B cell (primary cell): Measurements from ENCODE around the gene BEND2. TPM values are rescaled to one million over a fixed set of nuclear protein-coding genes. Genes with fewer than 3 reads are reported as not detected.

Experiments used
- ATAC-seq: fragments of 200-7000 bp; cut with Tn5 transposase; one replicate; pipeline ENCODE4 v1.10.0; 2021; ENCODE audit warnings: low read depth, mild to moderate bottlenecking, moderate number of reproducible peaks, moderate library complexity
- CTCF ChIA-PET: fragments of 350-600 bp; sonication (Branson Sonifier 250); formaldehyde crosslinking; loops from one replicate; lab custom pipeline; 2021; ENCODE audit warnings: antibody characterized with exemption, inconsistent platforms; lab: Charles Lee
- POLR2A ChIA-PET: fragments of 350-600 bp; sonication (Branson Sonifier 250); formaldehyde crosslinking; loops from one replicate; lab custom pipeline; 2021; ENCODE audit warnings: antibody characterized with exemption; lab: Charles Lee
- DNase-seq: peaks from one replicate; pipeline ENCODE4 v3.0.0; 2013
- H2AFZ ChIP-seq: 2 replicates; pipeline ENCODE4 v1.6.1; 2012; ENCODE audit warnings: mild to moderate bottlenecking, low read depth, low read length; ENCODE audit not compliant: insufficient read depth, poor library complexity, severe bottlenecking
- H3K27ac ChIP-seq, 2 donors: 1 replicate in 1 of 2; 2 replicates in 1 of 2; pipeline ENCODE4 v1.5.1; 2012 to 2013; ENCODE audit warnings: low read length in 2 of 2, mild to moderate bottlenecking in 2 of 2, moderate library complexity in 1 of 2
- H3K27me3 ChIP-seq, 4 experiments: fragments of 200-600 bp in 1 of 4; sonication (generic) in 1 of 4; replicated peaks in 1 of 4; 1 replicate in 2 of 4; 2 replicates in 2 of 4; pipeline versions ENCODE4 v1.6.1 to v1.7.0; 2013 to 2016; ENCODE audit warnings: low read length in 3 of 4, mild to moderate bottlenecking in 2 of 4, mixed read lengths in 1 of 4, moderate library complexity in 1 of 4; ENCODE audit not compliant: insufficient read depth in 4 of 4, control insufficient read depth in 3 of 4; ENCODE audit errors: control extremely low read depth in 1 of 4
- H3K36me3 ChIP-seq, 2 experiments: replicated peaks in 1 of 2; 1 replicate in 1 of 2; 2 replicates in 1 of 2; pipeline versions ENCODE4 v1.6.1 to v1.7.1; 2013; ENCODE audit warnings: low read length in 1 of 2; ENCODE audit not compliant: insufficient read depth in 2 of 2, control insufficient read depth in 1 of 2; ENCODE audit errors: control extremely low read depth in 1 of 2, extremely low read depth in 1 of 2
- H3K4me1 ChIP-seq, 2 donors: fragments of 200-600 bp in 1 of 2; sonication (generic) in 1 of 2; 1 replicate in 1 of 2; 2 replicates in 1 of 2; pipeline versions ENCODE4 v1.5.1 to v1.6.1; 2013 to 2017; ENCODE audit warnings: low read length in 2 of 2; ENCODE audit not compliant: control insufficient read depth in 2 of 2, insufficient read depth in 2 of 2
- H3K4me2 ChIP-seq: replicated peaks from 2 replicates; pipeline ENCODE3; 2012; ENCODE audit warnings: mild to moderate bottlenecking, low read depth, low read length; ENCODE audit not compliant: poor library complexity, severe bottlenecking
- H3K4me3 ChIP-seq, 5 experiments: fragments of 200-600 bp in 1 of 5; sonication (generic) in 1 of 5; 1 replicate in 3 of 5; 2 replicates in 2 of 5; pipeline versions ENCODE4 v1.5.1 to v1.7.0; 2011 to 2016; ENCODE audit warnings: low read length in 4 of 5, mild to moderate bottlenecking in 4 of 5, low read depth in 2 of 5, control low read depth in 1 of 5, moderate library complexity in 1 of 5; ENCODE audit not compliant: insufficient read depth in 1 of 5; ENCODE audit errors: control extremely low read depth in 1 of 5, extremely low read depth in 1 of 5
- H3K79me2 ChIP-seq: fragments of 200-600 bp; sonication (generic); one replicate; pipeline ENCODE4 v1.6.0; 2016; ENCODE audit warnings: low read length; ENCODE audit not compliant: control insufficient read depth, insufficient read depth
- H3K9ac ChIP-seq: fragments of 200-600 bp; sonication (generic); 2 replicates; pipeline ENCODE4 v1.6.1; 2017; ENCODE audit warnings: mild to moderate bottlenecking, low read length, moderate library complexity
- H3K9me3 ChIP-seq, 3 donors: one replicate each; pipeline versions ENCODE4 v1.6.1 to v1.7.1; 2013; ENCODE audit warnings: low read length in 2 of 3; ENCODE audit not compliant: control insufficient read depth in 2 of 3, insufficient read depth in 1 of 3; ENCODE audit errors: control extremely low read depth in 1 of 3
- H4K20me1 ChIP-seq: 2 replicates; pipeline ENCODE4 v1.6.0; 2012; ENCODE audit warnings: mild to moderate bottlenecking, low read length; ENCODE audit not compliant: insufficient read depth, control insufficient read depth, poor library complexity, severe bottlenecking
- H3K27ac Mint-ChIP-seq: one replicate; pipeline ENCODE4 v1.8.0; 2021; ENCODE audit warnings: mixed read lengths
- H3K27me3 Mint-ChIP-seq: one replicate; pipeline ENCODE4 v1.8.0; 2021; ENCODE audit warnings: mixed read lengths
- H3K4me1 Mint-ChIP-seq: one replicate; pipeline ENCODE4 v1.8.0; 2021; ENCODE audit warnings: mixed read lengths
- H3K4me3 Mint-ChIP-seq: one replicate; pipeline ENCODE4 v1.8.0; 2021; ENCODE audit warnings: mixed read lengths
- H3K9me3 Mint-ChIP-seq: one replicate; pipeline ENCODE4 v1.8.0; 2022; ENCODE audit warnings: mixed read lengths; ENCODE audit not compliant: insufficient read depth
- CTCF ChIP-seq: fragments of 200-600 bp; IDR thresholded peaks from one replicate; pipeline ENCODE4 v1.8.0; 2022; ENCODE audit warnings: antibody characterized with exemption, mild to moderate bottlenecking
- EZH2 ChIP-seq: IDR thresholded peaks from 2 replicates; pipeline ENCODE4 v1.6.1; 2012; ENCODE audit warnings: borderline replicate concordance, low read depth, mild to moderate bottlenecking, moderate library complexity, low read length; ENCODE audit not compliant: insufficient read depth, poor library complexity, severe bottlenecking
- WGBS: methylation state at CpG from one replicate; pipeline ENCODE4 v1.1.5; 2013; ENCODE audit warnings: missing lambda C conversion rate; ENCODE audit not compliant: insufficient coverage; 5-methylcytosine and 5-hydroxymethylcytosine counted together
- intact Hi-C: fragments of 100-400 bp; cut with micrococcal nuclease; formaldehyde crosslinking; loops from one replicate; pipeline ENCODE4 v1.10.0; 2022
- polyA plus RNA-seq: library from polyadenylated mRNA; depleted of rRNA; stranded (reverse); fragments of >200 nt; gene quantifications from 2 replicates; pipeline ENCODE4 v1.2.3, GENCODE V29; 2012
- total RNA-seq, 2 donors: library from RNA; stranded (reverse); fragments of 120-200 nt in 1 of 2; gene quantifications; 1 replicate in 1 of 2; 2 replicates in 1 of 2; pipeline versions ENCODE4 v1.2.3 to v1.2.4, GENCODE V29; 2013 to 2022

The BEND2 gene
- total and polyA plus RNA-seq, 2 donors (not counting 1 experiment from before 2014, with no cell fraction given) = not detected

- Histone ChIP-seq H3K79me2 (no peaks in the 10 kb centered on the region), H3K36me3 (no peaks in the 10 kb centered on the region), H3K4me2 (no peak overlapping the region), H3K27me3 (no peaks in the 10 kb centered on the region), H2AFZ (no peak overlapping the region), H3K4me3 (no peak overlapping the region), H3K27ac (no peak overlapping the region), H3K9ac (no peak overlapping the region), H3K4me1 (no peaks in the 10 kb centered on the region), H4K20me1 (no peaks in the 10 kb centered on the region), H3K9me3 (no peaks in the 10 kb centered on the region)
- no peaks in the 10 kb centered on the region for H3K9me3 Mint-ChIP-seq
- no peak overlapping the region for H3K27ac Mint-ChIP-seq
- no peak for DNase-seq
- intact Hi-C loops = no loop called here
- H3K27me3 Mint-ChIP-seq = no peaks in the 10 kb centered on the region
- TF ChIP-seq CTCF = no peak
- ChIA-PET CTCF (no interaction called here), POLR2A (no interaction called here)
- no peak overlapping the region for H3K4me3 Mint-ChIP-seq
- whole genome bisulfite sequencing = no CpG with 5 or more reads among the region's 4 CpGs
- no peak for ATAC-seq
- no peaks in the 10 kb centered on the region for H3K4me1 Mint-ChIP-seq
These were observed 47.7 kb downstream of the BEND2 start for GRCh38 chrX:18172970-18173369.

GRCh38 chrX:18170910-18171309, 49.8 kb downstream of the BEND2 start:
- H3K4me1 Mint-ChIP-seq = no peaks in the 10 kb centered on the region

More at GRCh38 chrX:18170910-18171309, 49.8 kb downstream of the BEND2 start:
- Histone ChIP-seq H3K27me3 (no peaks in the 10 kb centered on the region), H3K4me1 (no peaks in the 10 kb centered on the region), H2AFZ (no peak overlapping the region), H3K36me3 (no peaks in the 10 kb centered on the region), H4K20me1 (no peaks in the 10 kb centered on the region), H3K27ac (no peak overlapping the region), H3K79me2 (no peaks in the 10 kb centered on the region), H3K9ac (no peak overlapping the region), H3K9me3 (no peaks in the 10 kb centered on the region), H3K4me2 (no peak overlapping the region), H3K4me3 (no peak overlapping the region)
- no peak overlapping the region for H3K27ac Mint-ChIP-seq
- CTCF ChIA-PET = no interaction called here
- TF ChIP-seq EZH2 = no peak
- no peak for TF ChIP-seq CTCF
- 100% methylated on average over 1 of the region's 6 CpGs for WGBS
- H3K9me3 Mint-ChIP-seq = no peaks in the 10 kb centered on the region
- DNase-seq (no peak), ATAC-seq (no peak)
- no peak overlapping the region for H3K4me3 Mint-ChIP-seq
- H3K27me3 Mint-ChIP-seq = no peaks in the 10 kb centered on the region
- intact Hi-C loops = no loop called here
- POLR2A ChIA-PET = no interaction called here
